GM12878 (cell line): ENCODE data around the gene LMF1. TPM values are rescaled to one million over a fixed set of nuclear protein-coding genes. Genes with fewer than 3 reads are reported as not detected.

ENCODE experiments used
- ATAC-seq: fragments of 200-7000 bp; cut with Tn5 transposase; 3 replicates; pipeline ENCODE4 v1.9.1; 2020; ENCODE audit warnings: mild to moderate bottlenecking, moderate library complexity
- BruUV-seq: library from RNA; stranded (reverse); fragments of 400-500 nt; replicated peaks from 2 replicates; lab custom pipeline; 2021; lab: Mats Ljungman, UMichigan
- CTCF ChIA-PET: fragments of 300-600 bp; sonication (Branson Sonifier 250); formaldehyde crosslinking; extraction: SDS; loops from one replicate; lab custom pipeline; 2021; ENCODE audit warnings: inconsistent platforms; lab: Yijun Ruan, JAX
- POLR2A ChIA-PET: fragments of 350-600 bp; formaldehyde crosslinking; extraction: SDS; loops from one replicate; lab custom pipeline; 2021; ENCODE audit warnings: inconsistent platforms; lab: Charles Lee
- RAD21 ChIA-PET: fragments of 300-600 bp; sonication (Branson Sonifier 250); formaldehyde crosslinking; loops from one replicate; lab custom pipeline; 2023; ENCODE audit warnings: antibody characterized with exemption; ENCODE audit not compliant: unreplicated experiment; lab: Charles Lee
- SMC1A ChIA-PET: fragments of 300-600 bp; sonication (Branson Sonifier 250); formaldehyde crosslinking; loops from one replicate; lab custom pipeline; 2023; ENCODE audit not compliant: unreplicated experiment, uncharacterized antibody; lab: Charles Lee
- DNase-seq: peaks from one replicate; pipeline ENCODE4 v3.0.0-alpha.2; 2011; ENCODE audit warnings: low read depth, low spot score
- FAIRE-seq: peaks from 3 replicates; lab custom pipeline; 2011; peaks lifted over from hg19 to GRCh38; lab: Jason Lieb, UNC
- H2AFZ ChIP-seq: 2 replicates; pipeline ENCODE4 v1.6.0; 2011; ENCODE audit warnings: low read depth, low read length, control low read depth; ENCODE audit not compliant: control insufficient read depth
- H3K27ac ChIP-seq: 2 replicates; pipeline ENCODE4 v1.5.1; 2011; ENCODE audit warnings: control low read depth; ENCODE audit not compliant: control insufficient read depth, insufficient read depth
- H3K27me3 ChIP-seq, 2 experiments: replicated peaks in 1 of 2; 2 replicates each; pipeline versions ENCODE4 v1.6.0 to v1.6.1; 2011; ENCODE audit warnings: low read length in 1 of 2; ENCODE audit not compliant: control insufficient read depth in 2 of 2, insufficient read depth in 2 of 2
- H3K36me3 ChIP-seq, 2 experiments: 2 replicates each; pipeline ENCODE4 v1.5.1; 2011; ENCODE audit warnings: low read length in 1 of 2; ENCODE audit not compliant: control insufficient read depth in 2 of 2, insufficient read depth in 2 of 2
- H3K4me1 ChIP-seq: 2 replicates; pipeline ENCODE4 v1.6.1; 2011; ENCODE audit warnings: mild to moderate bottlenecking, low read length, moderate library complexity, mixed read lengths; ENCODE audit not compliant: control insufficient read depth, insufficient read depth
- H3K4me2 ChIP-seq: 2 replicates; pipeline ENCODE4 v1.6.0; 2011; ENCODE audit warnings: control low read depth; ENCODE audit not compliant: control insufficient read depth, insufficient read depth
- H3K4me3 ChIP-seq: fragments of 200-600 bp; sonication (generic); 2 replicates; pipeline ENCODE4 v1.5.1; 2016
- H3K79me2 ChIP-seq: 2 replicates; pipeline ENCODE4 v1.6.0; 2011; ENCODE audit warnings: low read length; ENCODE audit not compliant: control insufficient read depth, insufficient read depth
- H3K9ac ChIP-seq: 2 replicates; pipeline ENCODE4 v1.8.0; 2011; ENCODE audit warnings: low read length, control low read depth, mixed read lengths; ENCODE audit not compliant: control insufficient read depth, insufficient read depth
- H3K9me3 ChIP-seq: replicated peaks from 3 replicates; pipeline ENCODE4 v1.5.1; 2011; ENCODE audit warnings: mild to moderate bottlenecking, low read length; ENCODE audit not compliant: control insufficient read depth, insufficient read depth
- H4K20me1 ChIP-seq: 2 replicates; pipeline ENCODE4 v1.6.0; 2011; ENCODE audit not compliant: control insufficient read depth, insufficient read depth
- CREB1 ChIP-seq: IDR thresholded peaks from 2 replicates; pipeline ENCODE4 v1.6.1; 2012; ENCODE audit warnings: low read depth, mild to moderate bottlenecking, inconsistent platforms
- EGR1 ChIP-seq, 2 experiments: IDR thresholded peaks; 1 replicate in 1 of 2; 2 replicates in 1 of 2; pipeline ENCODE4 v1.6.1; 2011 to 2012; ENCODE audit warnings: low read depth in 2 of 2, low read length in 2 of 2, borderline replicate concordance in 1 of 2, mild to moderate bottlenecking in 1 of 2, moderate library complexity in 1 of 2
- MEF2A ChIP-seq: IDR thresholded peaks from 2 replicates; pipeline ENCODE4 v1.6.1; 2011; ENCODE audit warnings: low read depth, mild to moderate bottlenecking, low read length, moderate library complexity; ENCODE audit not compliant: insufficient read depth
- PAX5 ChIP-seq: IDR thresholded peaks from 2 replicates; pipeline ENCODE4 v1.6.1; 2011; ENCODE audit warnings: low read depth, low read length, borderline replicate concordance
- RB1 ChIP-seq: fragments of 450-650 bp; formaldehyde crosslinking; IDR thresholded peaks from 2 replicates; pipeline ENCODE4 v1.6.1; 2017; ENCODE audit warnings: mild to moderate bottlenecking, borderline replicate concordance
- RBBP5 ChIP-seq: fragments of 200-600 bp; sonication (generic); conservative IDR thresholded peaks from 2 replicates; pipeline ENCODE4 v1.6.1; 2016
- RELA ChIP-seq: fragments of 450-650 bp; IDR thresholded peaks from 2 replicates; pipeline ENCODE4 v1.8.0; 2014; ENCODE audit warnings: borderline replicate concordance; ENCODE audit not compliant: partially characterized antibody
- SP1 ChIP-seq: IDR thresholded peaks from one replicate; pipeline ENCODE4 v1.6.1; 2011; ENCODE audit warnings: low read depth, low read length
- STAT1 ChIP-seq: fragments of 450-650 bp; conservative IDR thresholded peaks from 2 replicates; pipeline ENCODE4 v1.6.1; 2014; ENCODE audit warnings: antibody characterized with exemption, mild to moderate bottlenecking
- STAT3 ChIP-seq: IDR thresholded peaks from 2 replicates; pipeline ENCODE4 v1.6.1; 2011; ENCODE audit warnings: low read depth, low read length, improper control_type of control experiment
- TARDBP ChIP-seq: IDR thresholded peaks from 2 replicates; pipeline ENCODE4 v1.6.1; 2016; ENCODE audit warnings: borderline replicate concordance
- TCF3 ChIP-seq: IDR thresholded peaks from 2 replicates; pipeline ENCODE4 v1.6.1; 2012; ENCODE audit warnings: low read depth, mild to moderate bottlenecking, low read length, borderline replicate concordance; ENCODE audit not compliant: insufficient read depth
- ZSCAN29 ChIP-seq: fragments of 450-650 bp; IDR thresholded peaks from 2 replicates; pipeline ENCODE4 v1.6.1; 2017; ENCODE audit warnings: mild to moderate bottlenecking, moderate library complexity
- ZZZ3 ChIP-seq: IDR thresholded peaks from 2 replicates; pipeline ENCODE4 v1.6.1; 2011; ENCODE audit warnings: low read depth; ENCODE audit not compliant: control insufficient read depth, insufficient read length
- WGBS: methylation state at CpG from one replicate; pipeline ENCODE4 v1.1.6; 2016; ENCODE audit warnings: low lambda C conversion rate; ENCODE audit not compliant: insufficient replicate concordance, insufficient coverage; ENCODE audit errors: missing lambda C conversion rate; 5-methylcytosine and 5-hydroxymethylcytosine counted together
- in situ Hi-C: fragments of 300-500 bp; cut with MboI; formaldehyde crosslinking; loops from 9 replicates; pipeline ENCODE4 v1.14.3; 2018; ENCODE audit warnings: mixed read lengths
- intact Hi-C: fragments of 100-400 bp; cut with micrococcal nuclease; formaldehyde crosslinking; loops from one replicate; pipeline ENCODE4 v1.14.2; 2022; ENCODE audit not compliant: unreplicated experiment
- polyA plus RNA-seq, 11 experiments: library from polyadenylated mRNA; depleted of rRNA in 4 of 11; unstranded in 6 of 11; stranded (reverse) in 5 of 11; fragments of >200 nt; fragmentation: Nextera tagmentation in 4 of 11; fragmentation: Illumina TruSeq in 1 of 11; extraction: Ambion mirVana in 4 of 11; extraction: Trizol in 1 of 11; gene quantifications; 1 replicate in 1 of 11; 2 replicates in 10 of 11; pipeline versions ENCODE4 v1.2.1 to v1.2.3, GENCODE V29; 2011 to 2016; ENCODE audit warnings: inconsistent platforms in 2 of 11, missing spikeins in 2 of 11, low read depth in 1 of 11
- total RNA-seq, 4 experiments: library from RNA; depleted of rRNA in 3 of 4; stranded (reverse); fragments of >200 nt in 3 of 4; fragmentation: Illumina TruSeq in 1 of 4; extraction: Trizol in 1 of 4; gene quantifications; 2 replicates each; pipeline versions ENCODE4 v1.2.1 to v1.2.3, GENCODE V29; 2013 to 2021
- TF ChIP-seq, protein P1 (sequence below): fragments of 450-650 bp; IDR thresholded peaks from 2 replicates; pipeline ENCODE4 v1.6.1; 2018; ENCODE audit warnings: mild to moderate bottlenecking, low read depth, moderate library complexity; ENCODE audit not compliant: partially characterized antibody
- TF ChIP-seq, protein P2 (sequence below): fragments of 450-650 bp; IDR thresholded peaks from 2 replicates; pipeline ENCODE4 v1.6.1; 2017; ENCODE audit warnings: antibody characterized with exemption, mild to moderate bottlenecking, moderate library complexity
- TF ChIP-seq, protein P3 (sequence below): fragments of 450-650 bp; conservative IDR thresholded peaks from 2 replicates; pipeline ENCODE4 v1.6.1; 2017; ENCODE audit warnings: mild to moderate bottlenecking, moderate library complexity

LMF1 gene
- total and polyA plus RNA-seq, 10 of the 15 experiments (the other 5 are each of a cell fraction or from before 2014, with no cell fraction given) = 0.18 to 3.2 (median 1.4) TPM; not detected in 1

DNA sequence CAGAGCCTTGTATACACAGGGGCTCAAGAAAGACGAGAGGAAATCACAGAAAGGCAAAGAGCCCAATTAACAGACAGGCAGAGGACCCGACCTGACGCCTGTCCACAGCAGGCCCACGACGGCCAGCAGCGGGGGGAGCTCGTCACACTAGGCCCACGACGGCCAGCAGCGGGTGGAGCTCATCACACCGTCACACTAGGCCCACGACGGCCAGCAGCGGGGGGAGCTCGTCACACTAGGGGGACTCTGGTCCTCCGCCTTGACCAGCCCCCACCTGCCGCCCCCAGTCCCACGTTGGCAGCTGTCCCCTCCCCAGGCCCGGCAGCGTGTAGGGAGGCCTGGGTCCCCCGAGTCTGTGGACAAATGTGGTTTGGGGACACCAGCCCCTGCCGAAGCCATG, 146.6 kb downstream of the LMF1 start (continued):
- TF ChIP-seq, protein P1, sequence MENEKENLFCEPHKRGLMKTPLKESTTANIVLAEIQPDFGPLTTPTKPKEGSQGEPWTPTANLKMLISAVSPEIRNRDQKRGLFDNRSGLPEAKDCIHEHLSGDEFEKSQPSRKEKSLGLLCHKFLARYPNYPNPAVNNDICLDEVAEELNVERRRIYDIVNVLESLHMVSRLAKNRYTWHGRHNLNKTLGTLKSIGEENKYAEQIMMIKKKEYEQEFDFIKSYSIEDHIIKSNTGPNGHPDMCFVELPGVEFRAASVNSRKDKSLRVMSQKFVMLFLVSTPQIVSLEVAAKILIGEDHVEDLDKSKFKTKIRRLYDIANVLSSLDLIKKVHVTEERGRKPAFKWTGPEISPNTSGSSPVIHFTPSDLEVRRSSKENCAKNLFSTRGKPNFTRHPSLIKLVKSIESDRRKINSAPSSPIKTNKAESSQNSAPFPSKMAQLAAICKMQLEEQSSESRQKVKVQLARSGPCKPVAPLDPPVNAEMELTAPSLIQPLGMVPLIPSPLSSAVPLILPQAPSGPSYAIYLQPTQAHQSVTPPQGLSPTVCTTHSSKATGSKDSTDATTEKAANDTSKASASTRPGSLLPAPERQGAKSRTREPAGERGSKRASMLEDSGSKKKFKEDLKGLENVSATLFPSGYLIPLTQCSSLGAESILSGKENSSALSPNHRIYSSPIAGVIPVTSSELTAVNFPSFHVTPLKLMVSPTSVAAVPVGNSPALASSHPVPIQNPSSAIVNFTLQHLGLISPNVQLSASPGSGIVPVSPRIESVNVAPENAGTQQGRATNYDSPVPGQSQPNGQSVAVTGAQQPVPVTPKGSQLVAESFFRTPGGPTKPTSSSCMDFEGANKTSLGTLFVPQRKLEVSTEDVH = no peak
- TF ChIP-seq TARDBP (no peak), RELA (no peak)
- TF ChIP-seq, protein P2, sequence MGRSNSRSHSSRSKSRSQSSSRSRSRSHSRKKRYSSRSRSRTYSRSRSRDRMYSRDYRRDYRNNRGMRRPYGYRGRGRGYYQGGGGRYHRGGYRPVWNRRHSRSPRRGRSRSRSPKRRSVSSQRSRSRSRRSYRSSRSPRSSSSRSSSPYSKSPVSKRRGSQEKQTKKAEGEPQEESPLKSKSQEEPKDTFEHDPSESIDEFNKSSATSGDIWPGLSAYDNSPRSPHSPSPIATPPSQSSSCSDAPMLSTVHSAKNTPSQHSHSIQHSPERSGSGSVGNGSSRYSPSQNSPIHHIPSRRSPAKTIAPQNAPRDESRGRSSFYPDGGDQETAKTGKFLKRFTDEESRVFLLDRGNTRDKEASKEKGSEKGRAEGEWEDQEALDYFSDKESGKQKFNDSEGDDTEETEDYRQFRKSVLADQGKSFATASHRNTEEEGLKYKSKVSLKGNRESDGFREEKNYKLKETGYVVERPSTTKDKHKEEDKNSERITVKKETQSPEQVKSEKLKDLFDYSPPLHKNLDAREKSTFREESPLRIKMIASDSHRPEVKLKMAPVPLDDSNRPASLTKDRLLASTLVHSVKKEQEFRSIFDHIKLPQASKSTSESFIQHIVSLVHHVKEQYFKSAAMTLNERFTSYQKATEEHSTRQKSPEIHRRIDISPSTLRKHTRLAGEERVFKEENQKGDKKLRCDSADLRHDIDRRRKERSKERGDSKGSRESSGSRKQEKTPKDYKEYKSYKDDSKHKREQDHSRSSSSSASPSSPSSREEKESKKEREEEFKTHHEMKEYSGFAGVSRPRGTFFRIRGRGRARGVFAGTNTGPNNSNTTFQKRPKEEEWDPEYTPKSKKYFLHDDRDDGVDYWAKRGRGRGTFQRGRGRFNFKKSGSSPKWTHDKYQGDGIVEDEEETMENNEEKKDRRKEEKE = no peak

DNA sequence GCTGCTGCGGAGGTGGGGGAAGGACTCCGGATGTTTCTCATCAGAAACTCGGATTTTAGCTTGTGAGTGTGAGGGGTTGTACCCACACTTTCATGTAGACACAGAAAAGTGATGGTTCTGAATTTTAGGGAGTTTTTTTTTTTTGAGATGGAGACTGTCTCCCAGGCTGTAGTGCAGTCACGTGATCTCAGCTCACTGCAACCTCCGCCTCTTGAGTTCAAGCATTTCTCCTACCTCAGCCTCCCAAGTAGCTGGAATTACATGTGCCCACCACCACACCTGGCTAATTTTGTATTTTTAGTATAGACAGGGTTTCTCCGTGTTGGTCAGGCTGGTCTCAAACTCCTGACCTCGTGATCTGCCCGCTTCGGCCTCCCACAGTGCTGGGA, 147.9 kb downstream of the LMF1 start:
- RAD21 ChIA-PET = no interaction called here
- no peak for FAIRE-seq
- no peak for DNase-seq
- TF ChIP-seq ZZZ3 = no peak
- no peak for TF ChIP-seq STAT1
- no peak for TF ChIP-seq ZSCAN29
- TF ChIP-seq MEF2A = no peak
- TF ChIP-seq EGR1 (IDR thresholded peaks at IDR 0.05; ENCODE audit: borderline replicate concordance in 1 of 2, low read depth in 2 of 2, low read length in 2 of 2) = no peak
- TF ChIP-seq TCF3 = no peak
- no peak for TF ChIP-seq PAX5
- TF ChIP-seq SP1 = no peak
- no peak for TF ChIP-seq CREB1
- no peak for TF ChIP-seq RB1
- TF ChIP-seq, protein P3, sequence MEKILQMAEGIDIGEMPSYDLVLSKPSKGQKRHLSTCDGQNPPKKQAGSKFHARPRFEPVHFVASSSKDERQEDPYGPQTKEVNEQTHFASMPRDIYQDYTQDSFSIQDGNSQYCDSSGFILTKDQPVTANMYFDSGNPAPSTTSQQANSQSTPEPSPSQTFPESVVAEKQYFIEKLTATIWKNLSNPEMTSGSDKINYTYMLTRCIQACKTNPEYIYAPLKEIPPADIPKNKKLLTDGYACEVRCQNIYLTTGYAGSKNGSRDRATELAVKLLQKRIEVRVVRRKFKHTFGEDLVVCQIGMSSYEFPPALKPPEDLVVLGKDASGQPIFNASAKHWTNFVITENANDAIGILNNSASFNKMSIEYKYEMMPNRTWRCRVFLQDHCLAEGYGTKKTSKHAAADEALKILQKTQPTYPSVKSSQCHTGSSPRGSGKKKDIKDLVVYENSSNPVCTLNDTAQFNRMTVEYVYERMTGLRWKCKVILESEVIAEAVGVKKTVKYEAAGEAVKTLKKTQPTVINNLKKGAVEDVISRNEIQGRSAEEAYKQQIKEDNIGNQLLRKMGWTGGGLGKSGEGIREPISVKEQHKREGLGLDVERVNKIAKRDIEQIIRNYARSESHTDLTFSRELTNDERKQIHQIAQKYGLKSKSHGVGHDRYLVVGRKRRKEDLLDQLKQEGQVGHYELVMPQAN = no peak
- no peak for TF ChIP-seq STAT3
- no peak for TF ChIP-seq RBBP5

More for the DNA sequence above, 147.9 kb downstream of the LMF1 start:
- POLR2A ChIA-PET = no interaction called here
- Histone ChIP-seq H3K4me1 (no peaks in the 10 kb centered on the region), H3K4me3 (no peak overlapping the region), H3K9ac (no peak overlapping the region), H3K9me3 (no peaks in the 10 kb centered on the region; the same call in 2 of the 3 replicates), H3K27ac (no peak overlapping the region), H2AFZ (no peak overlapping the region), H3K79me2 (no peaks in the 10 kb centered on the region), H3K4me2 (no peak overlapping the region), H3K36me3 (no peaks in the 10 kb centered on the region), H3K27me3 (no peaks in the 10 kb centered on the region), H4K20me1 (no peaks in the 10 kb centered on the region)
- 50% methylated on average over 9 of the region's 9 CpGs for WGBS
- SMC1A ChIA-PET = no interaction called here
- in situ Hi-C loops = no loop called here
- no peak for ATAC-seq
- intact Hi-C loops = no loop called here
- CTCF ChIA-PET = no interaction called here
- no TSS peak for BruUV-seq
